ENCODE data around the gene CCDC154. TPM values are rescaled to one million over a fixed set of nuclear protein-coding genes. Genes with fewer than 3 reads are reported as not detected.

CCDC154 gene
- total and polyA plus RNA-seq, 10 of the 15 experiments (the other 5 are each of a cell fraction or from before 2014, with no cell fraction given) = 0.06 to 0.26 (median 0.25) TPM; not detected in 7

GRCh38 chr16:1445518-1446203 is 1.3 kb upstream of the CCDC154 start:
- no peak overlapping the region for H2AFZ ChIP-seq (ENCODE audit: control insufficient read depth, low read depth, low read length)
- no peaks in the 10 kb centered on the region for H3K9me3 ChIP-seq (replicated peaks; ENCODE audit: control insufficient read depth, insufficient read depth, low read length)
- TF ChIP-seq MXI1 (IDR thresholded peaks at IDR 0.05; ENCODE audit: low read depth, low read length) (no peak), RELB (IDR thresholded peaks at IDR 0.05; ENCODE audit: low read depth) (no peak), TCF3 (IDR thresholded peaks at IDR 0.05; ENCODE audit: borderline replicate concordance, insufficient read depth, low read depth, low read length) (no peak), ETV6 (conservative IDR thresholded peaks at IDR 0.05 in 1 of 2, IDR thresholded peaks at IDR 0.05 in 1 of 2; ENCODE audit: borderline replicate concordance in 1 of 2, low read depth in 1 of 2) (no peak), SUPT20H (IDR thresholded peaks at IDR 0.05; ENCODE audit: borderline replicate concordance, control insufficient read depth, low read depth, low read length) (no peak), BRCA1 (IDR thresholded peaks at IDR 0.05; ENCODE audit: low read depth, low read length) (no peak), NFXL1 (IDR thresholded peaks at IDR 0.05; ENCODE audit: borderline replicate concordance) (no peak), MLLT1 (IDR thresholded peaks at IDR 0.05) (no peak)
- no peaks in the 10 kb centered on the region for H4K20me1 ChIP-seq (ENCODE audit: control insufficient read depth, insufficient read depth)
- no peak overlapping the region for H3K9ac ChIP-seq (ENCODE audit: control insufficient read depth, insufficient read depth, low read length)
- H3K4me2 ChIP-seq (ENCODE audit: control insufficient read depth, insufficient read depth) = no peak overlapping the region
- in situ Hi-C loops (cut with MboI) = no loop called here
- POLR2A ChIA-PET = no interaction called here
- H3K4me1 ChIP-seq (ENCODE audit: control insufficient read depth, insufficient read depth, low read length) = no peaks in the 10 kb centered on the region
- ATAC-seq = peak; percentile 18; the same call in 2 of the 3 replicates
- RAD21 ChIA-PET (ENCODE audit: unreplicated experiment) = no interaction called here
- SMC1A ChIA-PET (ENCODE audit: uncharacterized antibody, unreplicated experiment) = no interaction called here
- DNase-seq (ENCODE audit: low read depth, low spot score) = no peak
- no TSS peak for BruUV-seq (replicated peaks)
- intact Hi-C loops (cut with micrococcal nuclease; ENCODE audit: unreplicated experiment) = no loop called here
- 61% methylated on average over 23 of the region's 25 CpGs for WGBS (ENCODE audit: insufficient coverage, insufficient replicate concordance, low lambda C conversion rate, missing lambda C conversion rate)
- H3K4me3 ChIP-seq = no peak overlapping the region
- no peak for FAIRE-seq
- CTCF ChIA-PET = no interaction called here
- H3K36me3 ChIP-seq (ENCODE audit: control insufficient read depth in 2 of 2, insufficient read depth in 2 of 2, low read length in 1 of 2) = no peaks in the 10 kb centered on the region
- H3K27ac ChIP-seq (ENCODE audit: control insufficient read depth, insufficient read depth) = no peak overlapping the region
- no peaks in the 10 kb centered on the region for H3K27me3 ChIP-seq (replicated peaks in 1 of 2; ENCODE audit: control insufficient read depth in 2 of 2, insufficient read depth in 2 of 2, low read length in 1 of 2)
- no peaks in the 10 kb centered on the region for H3K79me2 ChIP-seq (ENCODE audit: control insufficient read depth, insufficient read depth, low read length)

Data from GM12878 (cell line).